Stimulated activated CD8-positive, alpha-beta memory T cell treated with anti-CD3 and anti-CD28 coated beads, Interleukin-15, amount 100 ng/mL, for 24 hours (primary cell): ENCODE measurements around the gene LRRC8C.
"Not testable (repeated sequence)": the region's sequence is repeated elsewhere in the genome, so short reads cannot be mapped to it uniquely, and the experiment has no call there.

Experiments
- DNase-seq: peaks from one replicate; pipeline ENCODE4 v3.0.0-alpha.2; 2020; ENCODE audit warnings: low read depth

LRRC8C gene

GRCh38 chr1:89607586-89608318, 25.2 kb upstream of the LRRC8C start:
- no peak for DNase-seq

- DNase-seq = no peak
Observed at GRCh38 chr1:89608319-89608983, 24.5 kb upstream of the LRRC8C start.

- no peak for DNase-seq
Observed at GRCh38 chr1:89608984-89609725, 23.8 kb upstream of the LRRC8C start.

GRCh38 chr1:89609781-89610456, 23.0 kb upstream of the LRRC8C start:
- no peak for DNase-seq

- no peak for DNase-seq
Observed at GRCh38 chr1:89610457-89611011, 22.4 kb upstream of the LRRC8C start.

- no peak for DNase-seq
Observed at GRCh38 chr1:89611721-89612120, 21.2 kb upstream of the LRRC8C start.

GRCh38 chr1:89613928-89614327, 19.0 kb upstream of the LRRC8C start:
- DNase-seq = no peak

- no peak for DNase-seq
Observed at GRCh38 chr1:89615676-89616598, 17.0 kb upstream of the LRRC8C start.

- DNase-seq = no peak
Observed at GRCh38 chr1:89616844-89617627, 15.9 kb upstream of the LRRC8C start.

- no peak for DNase-seq
Observed at GRCh38 chr1:89620664-89621063, 12.3 kb upstream of the LRRC8C start.

- no peak for DNase-seq
Observed at GRCh38 chr1:89622895-89623294, 10.0 kb upstream of the LRRC8C start.

- no peak for DNase-seq
Observed at GRCh38 chr1:89624314-89624713, 8.6 kb upstream of the LRRC8C start.

GRCh38 chr1:89624715-89625323, 8.1 kb upstream of the LRRC8C start:
- no peak for DNase-seq

GRCh38 chr1:89627596-89627962, 5.3 kb upstream of the LRRC8C start:
- no peak for DNase-seq

- no peak for DNase-seq
Observed at GRCh38 chr1:89629146-89629545, 3.8 kb upstream of the LRRC8C start.

GRCh38 chr1:89629600-89629999, 3.3 kb upstream of the LRRC8C start:
- DNase-seq = not testable (repeated sequence)

- no peak for DNase-seq
Observed at GRCh38 chr1:89630048-89630447, 2.9 kb upstream of the LRRC8C start.

GRCh38 chr1:89631816-89632656, 884 bp upstream of the LRRC8C start:
- DNase-seq = no peak

GRCh38 chr1:89633248-89633799, 404 bp downstream of the LRRC8C start:
- DNase-seq = no peak
